Right lobe of liver (tissue), 6 donors: Measurements from ENCODE around the gene LAPTM5. TPM values are rescaled to one million over a fixed set of nuclear protein-coding genes. Genes with fewer than 3 reads are reported as not detected.
"Not testable (repeated sequence)": the region's sequence is repeated elsewhere in the genome, so short reads cannot be mapped to it uniquely, and the experiment has no call there.

ENCODE experiments used
- ATAC-seq, 4 donors: fragments of 200-7000 bp; cut with Tn5 transposase; one replicate each; pipeline ENCODE4 v1.9.1; 2020; ENCODE audit warnings: mild to moderate bottlenecking in 4 of 4, moderate library complexity in 4 of 4
- DNase-seq, 3 donors: peaks; one replicate each; pipeline ENCODE4 v3.0.0-alpha.2; 2020
- H3K27ac ChIP-seq, 3 donors: fragments of 200-600 bp; one replicate each; pipeline ENCODE4 v1.8.0; 2022
- H3K27me3 ChIP-seq, 2 donors: fragments of 200-600 bp; one replicate each; pipeline ENCODE4 v1.8.0; 2022
- H3K36me3 ChIP-seq, 4 donors: fragments of 200-600 bp; sonication (generic) in 1 of 4; one replicate each; pipeline versions ENCODE4 v1.5.1 to v1.8.0; 2017 to 2022; ENCODE audit warnings: control low read depth in 1 of 4
- H3K4me1 ChIP-seq, 4 donors: fragments of 200-600 bp; sonication (generic) in 1 of 4; one replicate each; pipeline versions ENCODE4 v1.5.1 to v1.8.0; 2017 to 2022; ENCODE audit warnings: control low read depth in 1 of 4
- H3K4me3 ChIP-seq, 3 donors: fragments of 200-600 bp; one replicate each; pipeline ENCODE4 v1.8.0; 2022
- H3K9me3 ChIP-seq, 4 donors: fragments of 200-600 bp; sonication (generic) in 1 of 4; one replicate each; pipeline versions ENCODE4 v1.5.1 to v1.8.0; 2017 to 2022; ENCODE audit warnings: control low read depth in 1 of 4
- CTCF ChIP-seq, 4 donors: fragments of 200-600 bp in 3 of 4; fragments of 450-650 bp in 1 of 4; IDR thresholded peaks; one replicate each; pipeline versions ENCODE4 v1.5.1 to v1.8.0; 2016 to 2022; ENCODE audit warnings: antibody characterized with exemption in 4 of 4, mild to moderate bottlenecking in 2 of 4
- POLR2A ChIP-seq: fragments of 450-650 bp; IDR thresholded peaks from one replicate; pipeline ENCODE4 v1.6.1; 2017; ENCODE audit warnings: antibody characterized with exemption, mild to moderate bottlenecking
- WGBS: methylation state at CpG from one replicate; pipeline ENCODE4 v1.1.6; 2018; ENCODE audit warnings: low coverage, low lambda C conversion rate; ENCODE audit not compliant: insufficient coverage; ENCODE audit errors: missing lambda C conversion rate; 5-methylcytosine and 5-hydroxymethylcytosine counted together
- intact Hi-C, 2 donors: fragments of 100-400 bp; cut with DNase I; formaldehyde crosslinking; loops; one replicate each; pipeline versions ENCODE4 v1.11.2 to v1.14.1; 2022
- total RNA-seq, 6 experiments: library from RNA; depleted of rRNA in 2 of 6; stranded (reverse); fragments of >200 nt in 2 of 6; fragmentation: NEBNext Ultra II Directional in 3 of 6; extraction: Animal tissue kit (Norgen Biotek cat#: 25700) in 3 of 6; gene quantifications; one replicate each; pipeline versions ENCODE4 v1.1.0 to v1.2.4, GENCODE V29; 2016 to 2023
- donor health status: DM: no; HTN: yes; CAD: no.
- donor health status: DM: no; HTN: no; CAD: no.
- donor health status: DM: no; HTN: no; CAD: no.
- donor health status: DM: no; HTN: yes; CAD: no.
- donor health status: DM: no; HTN: yes; CAD: no.

The LAPTM5 gene
- total RNA-seq, 6 experiments from 2014 or later: 21.2 to 81.0 (median 29.8) TPM

GRCh38 chr1:30688920-30689794, 68.4 kb downstream of the LAPTM5 start:
- no peaks in the 10 kb centered on the region for H3K27me3 ChIP-seq
- 70% methylated on average over 2 of the region's 11 CpGs for WGBS
- H3K9me3 ChIP-seq: no peaks in the 10 kb centered on the region
- TF ChIP-seq POLR2A: no peak
- no peak for TF ChIP-seq CTCF (IDR thresholded peaks at IDR 0.05)
- no peaks in the 10 kb centered on the region for H3K4me1 ChIP-seq
- intact Hi-C loops: no loop called here
- H3K4me3 ChIP-seq: no peak overlapping the region
- DNase-seq (no peak), ATAC-seq (no peak)
- H3K27ac ChIP-seq: no peak overlapping the region
- H3K36me3 ChIP-seq: no peaks in the 10 kb centered on the region

GRCh38 chr1:30688516-30688915, 69.1 kb downstream of the LAPTM5 start:
- H3K4me1 ChIP-seq, H3K4me3 ChIP-seq, H3K36me3 ChIP-seq, DNase-seq, ATAC-seq, H3K27me3 ChIP-seq, H3K27ac ChIP-seq, H3K9me3 ChIP-seq, intact Hi-C loops: not testable (repeated sequence)
- WGBS: 76% methylated on average over 3 of the region's 9 CpGs

GRCh38 chr1:30687886-30688285, 69.7 kb downstream of the LAPTM5 start:
- TF ChIP-seq CTCF (IDR thresholded peaks at IDR 0.05) (no peak), POLR2A (no peak)
- no peak overlapping the region for H3K4me3 ChIP-seq
- ATAC-seq (no peak), DNase-seq (peak in 1 of 3 donors; percentile 4)
- no peak overlapping the region for H3K27ac ChIP-seq
- no peaks in the 10 kb centered on the region for H3K9me3 ChIP-seq
- intact Hi-C loops: no loop called here
- H3K4me1 ChIP-seq: no peaks in the 10 kb centered on the region
- WGBS: 100% methylated on average over 1 of the region's 6 CpGs
- H3K36me3 ChIP-seq: no peaks in the 10 kb centered on the region
- no peaks in the 10 kb centered on the region for H3K27me3 ChIP-seq

GRCh38 chr1:30686236-30686935, 71.2 kb downstream of the LAPTM5 start:
- intact Hi-C loops: no loop called here
- no peaks in the 10 kb centered on the region for H3K27me3 ChIP-seq

More at GRCh38 chr1:30686236-30686935, 71.2 kb downstream of the LAPTM5 start:
- H3K27ac ChIP-seq: no peak overlapping the region
- DNase-seq (peak in 1 of 3 donors; percentile 37), ATAC-seq (no peak)
- no peaks in the 10 kb centered on the region for H3K9me3 ChIP-seq
- no peaks in the 10 kb centered on the region for H3K36me3 ChIP-seq
- H3K4me1 ChIP-seq: no peaks in the 10 kb centered on the region
- 50% methylated on average over 7 of the region's 10 CpGs for WGBS
- TF ChIP-seq CTCF (IDR thresholded peaks at IDR 0.05) (no peak), POLR2A (no peak)
- H3K4me3 ChIP-seq: no peak overlapping the region
